ENCODE data around the gene RRAS2.
A peak's percentile ranks its signal among the peaks of the same experiment; 100 is the strongest.
"Not testable (repeated sequence)": the region's sequence is repeated elsewhere in the genome, so short reads cannot be mapped to it uniquely, and the experiment has no call there.

RRAS2 gene

GRCh38 chr11:14371249-14371648 is 12.3 kb upstream of the RRAS2 start:
- no peak for DNase-seq

GRCh38 chr11:14370496-14370895 is 11.5 kb upstream of the RRAS2 start:
- DNase-seq, result no peak

GRCh38 chr11:14369598-14369997 is 10.6 kb upstream of the RRAS2 start:
- DNase-seq, result no peak

- DNase-seq, result no peak
Measured at GRCh38 chr11:14366936-14367335, 8.0 kb upstream of the RRAS2 start.

- DNase-seq, result no peak
Measured at GRCh38 chr11:14364322-14364721, 5.3 kb upstream of the RRAS2 start.

- DNase-seq, result no peak
Measured at GRCh38 chr11:14362611-14363010, 3.6 kb upstream of the RRAS2 start.

- DNase-seq, result no peak
Measured at GRCh38 chr11:14361951-14362350, 3.0 kb upstream of the RRAS2 start.

- no peak for DNase-seq
Measured at GRCh38 chr11:14360976-14361375, 2.0 kb upstream of the RRAS2 start.

GRCh38 chr11:14359501-14360031 is 583 bp upstream of the RRAS2 start:
- no peak for DNase-seq

GRCh38 chr11:14357881-14358728 is 878 bp downstream of the RRAS2 start:
- DNase-seq, result peak in 2 of 4 experiments; percentile 23 to 37

- DNase-seq, result no peak
Measured at GRCh38 chr11:14356342-14356741, 2.6 kb downstream of the RRAS2 start.

GRCh38 chr11:14354604-14355003 is 4.4 kb downstream of the RRAS2 start:
- not testable (repeated sequence) for DNase-seq

- DNase-seq, result no peak
Measured at GRCh38 chr11:14350716-14351238, 8.2 kb downstream of the RRAS2 start.

GRCh38 chr11:14350215-14350614 is 8.8 kb downstream of the RRAS2 start:
- DNase-seq, result peak in 1 of 4 experiments; percentile 17

GRCh38 chr11:14347991-14348390 is 11.0 kb downstream of the RRAS2 start:
- DNase-seq, result no peak

GRCh38 chr11:14347494-14347893 is 11.5 kb downstream of the RRAS2 start:
- DNase-seq, result no peak

- DNase-seq, result no peak
Measured at GRCh38 chr11:14346303-14346955, 12.6 kb downstream of the RRAS2 start.

GRCh38 chr11:14345668-14346067 is 13.3 kb downstream of the RRAS2 start:
- DNase-seq, result no peak

GRCh38 chr11:14345016-14345415 is 14.0 kb downstream of the RRAS2 start:
- DNase-seq, result not testable (repeated sequence)

GRCh38 chr11:14342906-14343305 is 16.1 kb downstream of the RRAS2 start:
- DNase-seq, result no peak

GRCh38 chr11:14341968-14342367 is 17.0 kb downstream of the RRAS2 start:
- DNase-seq, result no peak

- no peak for DNase-seq
Measured at GRCh38 chr11:14340721-14341120, 18.3 kb downstream of the RRAS2 start.

- DNase-seq, result no peak
Measured at GRCh38 chr11:14339356-14339755, 19.6 kb downstream of the RRAS2 start.

All from suppressor macrophage (primary cell).